Measurements from ENCODE around the gene TUBB.

DNA sequence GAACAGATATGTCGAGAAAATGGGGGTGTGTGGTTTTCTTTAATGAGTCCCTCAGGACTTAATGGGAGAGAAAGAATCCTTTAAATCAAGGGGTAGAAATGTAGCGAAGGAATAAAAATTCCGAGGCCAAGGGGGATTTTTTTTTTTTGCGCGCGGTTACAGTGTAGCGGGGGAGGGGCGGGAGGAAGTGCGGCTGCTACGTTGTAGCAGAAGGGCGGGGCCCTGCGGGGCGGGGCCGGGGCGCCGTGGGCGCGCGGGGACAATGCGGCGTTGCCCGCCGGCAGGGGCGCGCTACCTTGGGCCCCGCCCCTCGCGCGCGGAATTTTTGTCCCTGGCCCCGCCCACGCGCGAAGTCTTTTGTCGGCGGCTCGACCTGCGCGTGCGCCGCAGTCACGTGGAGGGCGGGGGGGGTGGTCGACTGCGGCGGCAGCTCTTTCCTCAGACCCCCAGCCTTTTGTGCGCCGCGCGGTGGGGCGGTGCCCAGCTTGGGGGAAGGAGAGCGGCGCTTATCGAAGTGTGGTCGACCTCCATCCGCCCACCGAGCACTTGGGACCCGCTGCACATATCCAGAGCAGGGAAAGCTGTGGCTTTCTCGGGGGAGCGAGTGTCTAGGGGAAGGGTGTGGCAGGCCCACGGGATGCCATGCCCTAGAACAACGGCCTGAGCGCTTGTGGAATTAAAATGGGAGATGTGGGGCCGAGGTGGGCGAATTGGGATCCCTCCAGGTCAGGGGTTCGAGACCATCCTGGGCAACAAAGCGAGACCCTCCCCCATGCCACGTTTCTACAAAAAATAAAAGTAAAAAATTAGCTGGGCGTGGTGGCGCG is 1.3 kb downstream of the TUBB start:
- TF ChIP-seq SP1 (IDR thresholded peaks at IDR 0.05) (no peak), TARDBP (IDR thresholded peaks at IDR 0.05) (no peak), CTBP1 (IDR thresholded peaks at IDR 0.05; ENCODE audit: borderline replicate concordance) (no peak), FOXM1 (IDR thresholded peaks at IDR 0.05; ENCODE audit: borderline replicate concordance) (no peak), FOXA1 (IDR thresholded peaks at IDR 0.05) (no peak), L3MBTL2 (conservative IDR thresholded peaks at IDR 0.05) (no peak), ZNF384 (IDR thresholded peaks at IDR 0.05) (no peak; the same call in 1 of the 2 replicates), BHLHE40 (IDR thresholded peaks at IDR 0.05; ENCODE audit: borderline replicate concordance) (no peak), ELF4 (IDR thresholded peaks at IDR 0.05) (no peak)
- TF ChIP-seq, protein P1, sequence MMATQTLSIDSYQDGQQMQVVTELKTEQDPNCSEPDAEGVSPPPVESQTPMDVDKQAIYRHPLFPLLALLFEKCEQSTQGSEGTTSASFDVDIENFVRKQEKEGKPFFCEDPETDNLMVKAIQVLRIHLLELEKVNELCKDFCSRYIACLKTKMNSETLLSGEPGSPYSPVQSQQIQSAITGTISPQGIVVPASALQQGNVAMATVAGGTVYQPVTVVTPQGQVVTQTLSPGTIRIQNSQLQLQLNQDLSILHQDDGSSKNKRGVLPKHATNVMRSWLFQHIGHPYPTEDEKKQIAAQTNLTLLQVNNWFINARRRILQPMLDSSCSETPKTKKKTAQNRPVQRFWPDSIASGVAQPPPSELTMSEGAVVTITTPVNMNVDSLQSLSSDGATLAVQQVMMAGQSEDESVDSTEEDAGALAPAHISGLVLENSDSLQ (IDR thresholded peaks at IDR 0.05), result no peak

Data from HEK293T (cell line).